Choroid plexus epithelial cell (primary cell): ENCODE data around the gene RHOB.
A peak's percentile ranks its signal among the peaks of the same experiment; 100 is the strongest.

Source experiments
- DNase-seq: peaks from one replicate; pipeline ENCODE4 v3.0.0-alpha.2; 2010; ENCODE audit warnings: low read depth
- H3K4me3 ChIP-seq: 2 replicates; pipeline ENCODE4 v1.5.1; 2011; ENCODE audit warnings: low read depth, mild to moderate bottlenecking, control low read depth, low read length, moderate library complexity
- TF ChIP-seq, protein P1 (sequence below): conservative IDR thresholded peaks from 2 replicates; pipeline ENCODE4 v1.5.1; 2011; ENCODE audit warnings: low read depth, mild to moderate bottlenecking, control low read depth, inconsistent platforms, low read length, moderate library complexity

The RHOB gene

DNA sequence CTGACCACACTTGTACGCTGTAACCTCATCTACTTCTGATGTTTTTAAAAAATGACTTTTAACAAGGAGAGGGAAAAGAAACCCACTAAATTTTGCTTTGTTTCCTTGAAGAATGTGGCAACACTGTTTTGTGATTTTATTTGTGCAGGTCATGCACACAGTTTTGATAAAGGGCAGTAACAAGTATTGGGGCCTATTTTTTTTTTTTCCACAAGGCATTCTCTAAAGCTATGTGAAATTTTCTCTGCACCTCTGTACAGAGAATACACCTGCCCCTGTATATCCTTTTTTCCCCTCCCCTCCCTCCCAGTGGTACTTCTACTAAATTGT is 2.1 kb downstream of the RHOB start:
- peak overlapping the region; percentile 76 for H3K4me3 ChIP-seq
- peak; percentile 13 for DNase-seq
- TF ChIP-seq, protein P1, sequence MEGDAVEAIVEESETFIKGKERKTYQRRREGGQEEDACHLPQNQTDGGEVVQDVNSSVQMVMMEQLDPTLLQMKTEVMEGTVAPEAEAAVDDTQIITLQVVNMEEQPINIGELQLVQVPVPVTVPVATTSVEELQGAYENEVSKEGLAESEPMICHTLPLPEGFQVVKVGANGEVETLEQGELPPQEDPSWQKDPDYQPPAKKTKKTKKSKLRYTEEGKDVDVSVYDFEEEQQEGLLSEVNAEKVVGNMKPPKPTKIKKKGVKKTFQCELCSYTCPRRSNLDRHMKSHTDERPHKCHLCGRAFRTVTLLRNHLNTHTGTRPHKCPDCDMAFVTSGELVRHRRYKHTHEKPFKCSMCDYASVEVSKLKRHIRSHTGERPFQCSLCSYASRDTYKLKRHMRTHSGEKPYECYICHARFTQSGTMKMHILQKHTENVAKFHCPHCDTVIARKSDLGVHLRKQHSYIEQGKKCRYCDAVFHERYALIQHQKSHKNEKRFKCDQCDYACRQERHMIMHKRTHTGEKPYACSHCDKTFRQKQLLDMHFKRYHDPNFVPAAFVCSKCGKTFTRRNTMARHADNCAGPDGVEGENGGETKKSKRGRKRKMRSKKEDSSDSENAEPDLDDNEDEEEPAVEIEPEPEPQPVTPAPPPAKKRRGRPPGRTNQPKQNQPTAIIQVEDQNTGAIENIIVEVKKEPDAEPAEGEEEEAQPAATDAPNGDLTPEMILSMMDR: no peak

DNA sequence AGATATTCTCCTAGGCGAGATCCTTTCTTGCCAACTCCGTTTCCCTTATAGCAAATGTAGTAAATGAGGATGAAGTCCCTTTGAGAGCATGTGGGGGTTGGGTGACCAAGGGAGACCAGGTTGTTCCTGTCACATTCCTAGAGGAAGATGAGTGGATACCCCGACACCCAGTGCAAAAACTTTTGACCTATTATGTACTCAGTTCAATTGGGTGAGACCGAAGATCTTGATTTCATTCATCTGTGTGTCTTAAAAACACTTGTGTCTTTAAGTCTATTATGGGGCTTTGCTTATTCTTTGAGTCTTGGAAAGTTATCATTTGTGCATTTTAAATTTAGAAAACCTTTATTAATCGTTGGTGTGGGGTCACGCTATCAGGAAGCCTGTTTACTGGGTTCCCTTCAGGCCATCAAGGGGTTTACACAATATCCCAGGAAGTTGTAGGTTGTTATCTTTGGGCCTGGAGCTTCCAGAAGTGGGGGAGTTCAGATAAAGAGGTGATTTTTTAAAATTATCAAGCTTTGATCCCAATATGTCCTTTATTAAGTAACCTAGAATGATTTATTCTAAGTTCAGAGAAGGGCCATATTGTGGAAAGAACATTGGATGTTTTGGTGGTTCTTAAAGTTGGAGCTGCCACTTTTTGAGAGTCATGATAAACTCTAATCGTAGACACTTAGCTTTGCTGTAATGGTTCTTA is 2.8 kb downstream of the RHOB start:
- peak overlapping the region; percentile 76 for H3K4me3 ChIP-seq

GRCh38 chr2:20450201-20450999 is 3.5 kb downstream of the RHOB start:
- DNase-seq: peak; percentile 83
- peak overlapping the region; percentile 76 for H3K4me3 ChIP-seq
- TF ChIP-seq, protein P1: no peak

More for the DNA sequence above, 2.8 kb downstream of the RHOB start:
- TF ChIP-seq, protein P1: no peak
- peak; percentile 45 for DNase-seq

- H3K4me3 ChIP-seq: no peak overlapping the region
- TF ChIP-seq, protein P1: no peak
- DNase-seq: no peak
These were observed 4.1 kb downstream of the RHOB start for GRCh38 chr2:20451000-20451290.

DNA sequence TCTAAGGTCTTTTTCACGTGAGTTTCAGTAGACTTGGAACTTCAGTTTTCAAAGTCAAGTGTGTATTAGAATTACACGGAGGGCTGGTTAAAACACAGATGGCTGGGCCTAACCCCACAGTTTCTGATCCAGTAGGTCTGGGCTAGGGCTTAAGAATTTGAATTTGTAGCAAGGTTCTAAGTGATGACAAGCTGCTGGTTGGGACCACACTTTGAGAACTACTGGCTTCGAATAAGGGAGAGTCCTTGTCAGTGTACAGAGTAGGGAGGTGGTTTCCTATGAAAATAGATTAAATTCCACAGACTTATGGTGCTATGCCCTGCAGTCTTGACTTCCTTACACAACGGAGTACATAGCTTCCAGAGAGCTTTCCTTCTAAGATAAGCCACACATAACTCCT is 4.5 kb downstream of the RHOB start:
- DNase-seq: peak; percentile 74
- TF ChIP-seq, protein P1: no peak
- no peak overlapping the region for H3K4me3 ChIP-seq

- DNase-seq: no peak
- TF ChIP-seq, protein P1: no peak
- no peak overlapping the region for H3K4me3 ChIP-seq
These were observed 5.1 kb downstream of the RHOB start for GRCh38 chr2:20451761-20452499.
